ENCODE data around the gene PLEKHA6. TPM values are rescaled to one million over a fixed set of nuclear protein-coding genes. Genes with fewer than 3 reads are reported as not detected.

Gene PLEKHA6
- total RNA-seq, 4 donors from 2014 or later, result 3.7 to 15.4 (median 12.8) TPM

- Histone ChIP-seq H3K4me3 (no peak overlapping the region), H3K9me3 (no peaks in the 10 kb centered on the region), H3K4me1 (peaks cover 26% of the 10 kb centered on the region), H3K27ac (no peak overlapping the region), H3K27me3 (no peaks in the 10 kb centered on the region), H3K36me3 (no peaks in the 10 kb centered on the region)
- no peak for TF ChIP-seq POLR2AphosphoS5 (IDR thresholded peaks at IDR 0.05)
- TF ChIP-seq EP300 (IDR thresholded peaks at IDR 0.05), result no peak
- no peak for TF ChIP-seq CTCF (IDR thresholded peaks at IDR 0.05)
- DNase-seq (ENCODE audit: low spot score in 2 of 2), result no peak
- WGBS, result 75% methylated on average over 2 of the region's 2 CpGs
These were observed 35.8 kb downstream of the PLEKHA6 start for GRCh38 chr1:204323887-204324286.

- Histone ChIP-seq H3K27me3 (no peaks in the 10 kb centered on the region), H3K36me3 (no peaks in the 10 kb centered on the region), H3K4me1 (peaks cover 26% of the 10 kb centered on the region), H3K9me3 (no peaks in the 10 kb centered on the region), H3K4me3 (no peak overlapping the region), H3K27ac (no peak overlapping the region)
- no peak for TF ChIP-seq CTCF (IDR thresholded peaks at IDR 0.05)
- TF ChIP-seq EP300 (IDR thresholded peaks at IDR 0.05), result no peak
- TF ChIP-seq POLR2A (IDR thresholded peaks at IDR 0.05), result no peak
- no peak for TF ChIP-seq POLR2AphosphoS5 (IDR thresholded peaks at IDR 0.05)
- no peak for DNase-seq (ENCODE audit: low spot score in 2 of 2)
- 75% methylated on average over 8 of the region's 8 CpGs for WGBS
These were observed 37.3 kb downstream of the PLEKHA6 start for GRCh38 chr1:204322339-204322868.

GRCh38 chr1:204321665-204322064 lies 38.1 kb downstream of the PLEKHA6 start:
- H3K27ac ChIP-seq, result no peak overlapping the region
- 23% methylated on average over 2 of the region's 2 CpGs for WGBS

GRCh38 chr1:204321051-204321450 lies 38.7 kb downstream of the PLEKHA6 start:
- Histone ChIP-seq H3K9me3 (no peaks in the 10 kb centered on the region), H3K4me1 (peaks cover 26% of the 10 kb centered on the region), H3K36me3 (no peaks in the 10 kb centered on the region), H3K27ac (no peak overlapping the region), H3K27me3 (no peaks in the 10 kb centered on the region), H3K4me3 (no peak overlapping the region)
- WGBS, result 100% methylated on average over 1 of the region's 2 CpGs
- TF ChIP-seq CTCF (IDR thresholded peaks at IDR 0.05) (no peak), POLR2AphosphoS5 (IDR thresholded peaks at IDR 0.05) (no peak), POLR2A (IDR thresholded peaks at IDR 0.05) (no peak), EP300 (IDR thresholded peaks at IDR 0.05) (no peak)
- DNase-seq (ENCODE audit: low spot score in 2 of 2), result no peak

More at GRCh38 chr1:204321665-204322064, 38.1 kb downstream of the PLEKHA6 start:
- Histone ChIP-seq H3K4me1 (peaks cover 26% of the 10 kb centered on the region), H3K4me3 (no peak overlapping the region), H3K9me3 (no peaks in the 10 kb centered on the region), H3K27me3 (no peaks in the 10 kb centered on the region), H3K36me3 (no peaks in the 10 kb centered on the region)
- no peak for TF ChIP-seq POLR2A (IDR thresholded peaks at IDR 0.05)
- no peak for TF ChIP-seq EP300 (IDR thresholded peaks at IDR 0.05)
- no peak for TF ChIP-seq CTCF (IDR thresholded peaks at IDR 0.05)
- TF ChIP-seq POLR2AphosphoS5 (IDR thresholded peaks at IDR 0.05), result no peak
- no peak for DNase-seq (ENCODE audit: low spot score in 2 of 2)

GRCh38 chr1:204320382-204320804 lies 39.3 kb downstream of the PLEKHA6 start:
- DNase-seq (ENCODE audit: low spot score in 2 of 2), result no peak
- 66% methylated on average over 5 of the region's 5 CpGs for WGBS
- Histone ChIP-seq H3K27me3 (no peaks in the 10 kb centered on the region), H3K9me3 (no peaks in the 10 kb centered on the region), H3K4me3 (no peak overlapping the region), H3K27ac (no peak overlapping the region), H3K36me3 (no peaks in the 10 kb centered on the region), H3K4me1 (peaks cover 26% of the 10 kb centered on the region)
- no peak for TF ChIP-seq POLR2A (IDR thresholded peaks at IDR 0.05)
- no peak for TF ChIP-seq POLR2AphosphoS5 (IDR thresholded peaks at IDR 0.05)
- TF ChIP-seq CTCF (IDR thresholded peaks at IDR 0.05), result no peak
- TF ChIP-seq EP300 (IDR thresholded peaks at IDR 0.05), result no peak
